ENCODE results near the gene SREK1. TPM values are rescaled to one million over a fixed set of nuclear protein-coding genes. Genes with fewer than 3 reads are reported as not detected.

SREK1 gene
- total and polyA plus RNA-seq, 2 of the 8 experiments (the other 6 are each of a cell fraction or from before 2014, with no cell fraction given) = 10.6 to 40.4 TPM

DNA sequence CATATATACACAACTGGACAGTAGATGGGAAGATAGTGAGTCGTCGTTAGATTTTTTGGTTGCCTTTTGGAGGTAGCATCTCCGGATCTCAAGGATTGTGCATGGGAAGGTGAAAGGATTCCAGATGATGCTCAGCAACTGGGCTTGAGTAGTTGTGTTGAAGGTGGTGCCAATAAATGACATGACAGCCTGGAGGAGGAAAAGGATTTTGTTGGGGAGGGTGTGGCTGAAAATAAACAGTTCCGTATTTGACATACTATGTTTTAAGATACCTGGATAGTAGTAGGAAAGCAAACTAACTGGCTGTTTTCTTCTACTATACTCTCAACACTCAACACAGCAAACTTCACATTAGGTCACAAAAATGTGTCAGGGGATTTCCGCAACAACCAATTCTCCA, 62.4 kb downstream of the SREK1 start:
- H4K20me1 ChIP-seq (replicated peaks in 1 of 2; ENCODE audit: control insufficient read depth in 1 of 2, insufficient read depth in 2 of 2, low read length in 2 of 2) = no peaks in the 10 kb centered on the region
- no peaks in the 10 kb centered on the region for H3K36me3 ChIP-seq (ENCODE audit: control insufficient read depth in 2 of 4, insufficient read depth in 4 of 4, low read length in 3 of 4)
- no peak overlapping the region for H4K8ac ChIP-seq (ENCODE audit: extremely low read depth, insufficient read depth, low read length)
- FAIRE-seq = no peak
- H3K56ac ChIP-seq (replicated peaks; ENCODE audit: insufficient read length, low read depth, low read length) = no peak overlapping the region
- no peak overlapping the region for H3K4me2 ChIP-seq (ENCODE audit: insufficient read depth in 1 of 2, low read depth in 2 of 2, low read length in 2 of 2)
- POLR2A ChIA-PET (ENCODE audit: partially characterized antibody) = no interaction called here
- H3K18ac ChIP-seq (ENCODE audit: extremely low read depth, low read length) = no peak overlapping the region
- H3K23ac ChIP-seq (ENCODE audit: insufficient read length) = no peak overlapping the region
- H3K9ac ChIP-seq (replicated peaks in 1 of 4; ENCODE audit: extremely low read depth in 1 of 4, low read depth in 3 of 4, low read length in 3 of 4) = no peak overlapping the region
- no peaks in the 10 kb centered on the region for H3K79me2 ChIP-seq (ENCODE audit: control insufficient read depth in 1 of 2, insufficient read depth in 2 of 2, low read length in 2 of 2)
- 89% methylated on average over 5 of the region's 5 CpGs; no CpG with 5 or more reads in 1 of the 2 experiments for WGBS, 2 experiments (ENCODE audit: extremely low coverage in 1 of 2, insufficient coverage in 1 of 2, insufficient read length in 1 of 2, insufficient replicate concordance in 2 of 2, low coverage in 1 of 2, low lambda C conversion rate in 2 of 2, missing lambda C conversion rate in 1 of 2)
- H3K14ac ChIP-seq (ENCODE audit: insufficient read length) = no peak overlapping the region
- H3K4ac ChIP-seq (replicated peaks; ENCODE audit: insufficient read length, low read depth, low read length) = peak overlapping the region; percentile 60
- no peak for DNase-seq (ENCODE audit: low read depth in 1 of 2, low spot score in 2 of 2)
- no peak overlapping the region for H2BK120ac ChIP-seq (replicated peaks; ENCODE audit: low read depth, low read length)
- no peak overlapping the region for H2AFZ ChIP-seq (ENCODE audit: low read length)
- H2BK20ac ChIP-seq (ENCODE audit: low read length) = no peak overlapping the region
- no peak overlapping the region for H2BK15ac ChIP-seq (ENCODE audit: low read length)
- H3K79me1 ChIP-seq (ENCODE audit: low read depth, low read length) = no peaks in the 10 kb centered on the region
- H4K91ac ChIP-seq (replicated peaks; ENCODE audit: insufficient read length, low read length) = no peak overlapping the region
- no peak overlapping the region for H3K4me3 ChIP-seq (ENCODE audit: extremely low read depth in 1 of 4, insufficient read depth in 2 of 4, low read depth in 3 of 4, low read length in 4 of 4)
- no peaks in the 10 kb centered on the region for H3K27me3 ChIP-seq (replicated peaks in 1 of 4; ENCODE audit: control insufficient read depth in 3 of 4, extremely low read depth in 1 of 4, insufficient read depth in 3 of 4, low read length in 3 of 4)
- no peak overlapping the region for H2BK12ac ChIP-seq (ENCODE audit: low read depth, low read length)
- H4K5ac ChIP-seq (ENCODE audit: insufficient read length, low read depth, low read length) = no peak overlapping the region
- CTCF ChIA-PET (ENCODE audit: partially characterized antibody) = no interaction called here
- no peaks in the 10 kb centered on the region for H3K9me3 ChIP-seq (ENCODE audit: insufficient read depth in 2 of 2, low read depth in 1 of 2, low read length in 1 of 2)
- no peaks in the 10 kb centered on the region; a peak in 2 of 7 replicates for H3K4me1 ChIP-seq (replicated peaks in 1 of 4; ENCODE audit: control insufficient read depth in 3 of 4, insufficient read depth in 4 of 4, low read length in 3 of 4)
- no peaks in the 10 kb centered on the region for H3K23me2 ChIP-seq (ENCODE audit: low read depth, low read length)
- no peak overlapping the region for H3K27ac ChIP-seq (ENCODE audit: low read depth, low read length)
- H2BK5ac ChIP-seq (ENCODE audit: low read depth, low read length) = no peak overlapping the region
- H2AK5ac ChIP-seq (ENCODE audit: low read depth, low read length) = no peak overlapping the region
- TF ChIP-seq SAP30 (IDR thresholded peaks at IDR 0.05; ENCODE audit: insufficient read depth, insufficient replicate concordance, low read length) = no peak
- no peak for TF ChIP-seq MAFK (IDR thresholded peaks at IDR 0.05; ENCODE audit: low read depth, low read length)
- no peak for TF ChIP-seq CBX5 (IDR thresholded peaks at IDR 0.05; ENCODE audit: low read depth, low read length)
- no peak for TF ChIP-seq RNF2 (IDR thresholded peaks at IDR 0.05; ENCODE audit: borderline replicate concordance, low read depth, low read length, missing control alignments, poor library complexity, severe bottlenecking)
- TF ChIP-seq RBBP5 (IDR thresholded peaks at IDR 0.05; ENCODE audit: borderline replicate concordance, low read depth, low read length) = no peak
- TF ChIP-seq JUND (IDR thresholded peaks at IDR 0.05; ENCODE audit: low read length) = no peak
- TF ChIP-seq RXRA (IDR thresholded peaks at IDR 0.05; ENCODE audit: insufficient read depth, low read depth, low read length) = no peak
- TF ChIP-seq CEBPB (IDR thresholded peaks at IDR 0.05; ENCODE audit: low read depth, low read length) = no peak
- TF ChIP-seq KDM4A (IDR thresholded peaks at IDR 0.05; ENCODE audit: low read depth, low read length, severe bottlenecking) = no peak
- TF ChIP-seq BRCA1 (IDR thresholded peaks at IDR 0.05; ENCODE audit: low read depth, low read length) = no peak
- no peak for TF ChIP-seq SP4 (IDR thresholded peaks at IDR 0.05; ENCODE audit: low read length)
- TF ChIP-seq CHD2 (IDR thresholded peaks at IDR 0.05; ENCODE audit: low read length) = no peak
- TF ChIP-seq GABPA (IDR thresholded peaks at IDR 0.05; ENCODE audit: borderline replicate concordance, insufficient read depth, low read length) = no peak
- no peak for TF ChIP-seq NANOG (IDR thresholded peaks at IDR 0.05; ENCODE audit: insufficient read depth, low read depth, low read length, poor library complexity, severe bottlenecking)
